H1 (cell line): ENCODE results near the gene CAMSAP1. TPM values are rescaled to one million over a fixed set of nuclear protein-coding genes. Genes with fewer than 3 reads are reported as not detected.

ENCODE experiments used
- ATF3 ChIP-seq: IDR thresholded peaks from 2 replicates; pipeline ENCODE4 v1.6.1; 2011; ENCODE audit warnings: low read depth, mild to moderate bottlenecking, low read length; ENCODE audit not compliant: insufficient read depth
- EGR1 ChIP-seq: IDR thresholded peaks from 2 replicates; pipeline ENCODE4 v1.6.1; 2011; ENCODE audit warnings: low read depth, low read length, borderline replicate concordance
- RNF2 ChIP-seq: fragments of 200-900, 300-1000 bp; sonication (generic); IDR thresholded peaks from 2 replicates; pipeline ENCODE4 v1.7.1; 2016; ENCODE audit warnings: borderline replicate concordance, low read depth, mild to moderate bottlenecking, antibody characterized with exemption, low read length; ENCODE audit not compliant: poor library complexity, severe bottlenecking; ENCODE audit errors: missing control alignments
- SAP30 ChIP-seq: fragments of 300-600 bp; sonication (generic); IDR thresholded peaks from 2 replicates; pipeline ENCODE4 v1.7.1; 2012; ENCODE audit warnings: low read length, moderate library complexity, mild to moderate bottlenecking, inconsistent platforms; ENCODE audit not compliant: insufficient read depth, insufficient replicate concordance
- TBP ChIP-seq: IDR thresholded peaks from 2 replicates; pipeline ENCODE4 v1.6.1; 2011; ENCODE audit warnings: low read depth, low read length, improper control_type of control experiment
- TCF12 ChIP-seq: IDR thresholded peaks from 2 replicates; pipeline ENCODE4 v1.6.1; 2011; ENCODE audit warnings: low read depth, mild to moderate bottlenecking, low read length
- ZNF274 ChIP-seq: IDR thresholded peaks from 2 replicates; pipeline ENCODE4 v1.7.0; 2012; ENCODE audit warnings: low read length, borderline replicate concordance; ENCODE audit errors: extremely low read depth
- polyA plus RNA-seq, 7 experiments: library from polyadenylated mRNA; depleted of rRNA in 3 of 7; stranded (reverse) in 5 of 7; unstranded in 2 of 7; fragments of >200 nt in 5 of 7; fragments of 200-250 nt in 2 of 7; gene quantifications; 1 replicate in 5 of 7; 2 replicates in 1 of 7; 4 replicates in 1 of 7; pipeline versions ENCODE4 v1.2.1 to v1.2.3, GENCODE V29; 2011 to 2013; ENCODE audit warnings: missing spikeins in 2 of 7, mixed read lengths in 2 of 7
- total RNA-seq: library from RNA; stranded (reverse); fragmentation: NEBNext Ultra II Directional; extraction: Animal tissue kit (Norgen Biotek cat#: 25700); gene quantifications from 2 replicates; pipeline ENCODE4 v1.2.1, GENCODE V29; 2021
- TF ChIP-seq, protein P1 (sequence below): fragments of 300-600 bp; sonication (generic); IDR thresholded peaks from 2 replicates; pipeline ENCODE4 v1.7.1; 2012; ENCODE audit warnings: low read length, moderate library complexity, mild to moderate bottlenecking, inconsistent platforms; ENCODE audit not compliant: insufficient replicate concordance
- TF ChIP-seq, protein P2 (sequence below): IDR thresholded peaks from 2 replicates; pipeline ENCODE4 v1.6.1; 2012; ENCODE audit warnings: inconsistent platforms

Gene CAMSAP1
- total and polyA plus RNA-seq, 2 of the 8 experiments (the other 6 are each of a cell fraction or from before 2014, with no cell fraction given), result 13.4 to 44.0 TPM

GRCh38 chr9:135810806-135811575 lies 96.4 kb downstream of the CAMSAP1 start (continued):
- TF ChIP-seq, protein P1, sequence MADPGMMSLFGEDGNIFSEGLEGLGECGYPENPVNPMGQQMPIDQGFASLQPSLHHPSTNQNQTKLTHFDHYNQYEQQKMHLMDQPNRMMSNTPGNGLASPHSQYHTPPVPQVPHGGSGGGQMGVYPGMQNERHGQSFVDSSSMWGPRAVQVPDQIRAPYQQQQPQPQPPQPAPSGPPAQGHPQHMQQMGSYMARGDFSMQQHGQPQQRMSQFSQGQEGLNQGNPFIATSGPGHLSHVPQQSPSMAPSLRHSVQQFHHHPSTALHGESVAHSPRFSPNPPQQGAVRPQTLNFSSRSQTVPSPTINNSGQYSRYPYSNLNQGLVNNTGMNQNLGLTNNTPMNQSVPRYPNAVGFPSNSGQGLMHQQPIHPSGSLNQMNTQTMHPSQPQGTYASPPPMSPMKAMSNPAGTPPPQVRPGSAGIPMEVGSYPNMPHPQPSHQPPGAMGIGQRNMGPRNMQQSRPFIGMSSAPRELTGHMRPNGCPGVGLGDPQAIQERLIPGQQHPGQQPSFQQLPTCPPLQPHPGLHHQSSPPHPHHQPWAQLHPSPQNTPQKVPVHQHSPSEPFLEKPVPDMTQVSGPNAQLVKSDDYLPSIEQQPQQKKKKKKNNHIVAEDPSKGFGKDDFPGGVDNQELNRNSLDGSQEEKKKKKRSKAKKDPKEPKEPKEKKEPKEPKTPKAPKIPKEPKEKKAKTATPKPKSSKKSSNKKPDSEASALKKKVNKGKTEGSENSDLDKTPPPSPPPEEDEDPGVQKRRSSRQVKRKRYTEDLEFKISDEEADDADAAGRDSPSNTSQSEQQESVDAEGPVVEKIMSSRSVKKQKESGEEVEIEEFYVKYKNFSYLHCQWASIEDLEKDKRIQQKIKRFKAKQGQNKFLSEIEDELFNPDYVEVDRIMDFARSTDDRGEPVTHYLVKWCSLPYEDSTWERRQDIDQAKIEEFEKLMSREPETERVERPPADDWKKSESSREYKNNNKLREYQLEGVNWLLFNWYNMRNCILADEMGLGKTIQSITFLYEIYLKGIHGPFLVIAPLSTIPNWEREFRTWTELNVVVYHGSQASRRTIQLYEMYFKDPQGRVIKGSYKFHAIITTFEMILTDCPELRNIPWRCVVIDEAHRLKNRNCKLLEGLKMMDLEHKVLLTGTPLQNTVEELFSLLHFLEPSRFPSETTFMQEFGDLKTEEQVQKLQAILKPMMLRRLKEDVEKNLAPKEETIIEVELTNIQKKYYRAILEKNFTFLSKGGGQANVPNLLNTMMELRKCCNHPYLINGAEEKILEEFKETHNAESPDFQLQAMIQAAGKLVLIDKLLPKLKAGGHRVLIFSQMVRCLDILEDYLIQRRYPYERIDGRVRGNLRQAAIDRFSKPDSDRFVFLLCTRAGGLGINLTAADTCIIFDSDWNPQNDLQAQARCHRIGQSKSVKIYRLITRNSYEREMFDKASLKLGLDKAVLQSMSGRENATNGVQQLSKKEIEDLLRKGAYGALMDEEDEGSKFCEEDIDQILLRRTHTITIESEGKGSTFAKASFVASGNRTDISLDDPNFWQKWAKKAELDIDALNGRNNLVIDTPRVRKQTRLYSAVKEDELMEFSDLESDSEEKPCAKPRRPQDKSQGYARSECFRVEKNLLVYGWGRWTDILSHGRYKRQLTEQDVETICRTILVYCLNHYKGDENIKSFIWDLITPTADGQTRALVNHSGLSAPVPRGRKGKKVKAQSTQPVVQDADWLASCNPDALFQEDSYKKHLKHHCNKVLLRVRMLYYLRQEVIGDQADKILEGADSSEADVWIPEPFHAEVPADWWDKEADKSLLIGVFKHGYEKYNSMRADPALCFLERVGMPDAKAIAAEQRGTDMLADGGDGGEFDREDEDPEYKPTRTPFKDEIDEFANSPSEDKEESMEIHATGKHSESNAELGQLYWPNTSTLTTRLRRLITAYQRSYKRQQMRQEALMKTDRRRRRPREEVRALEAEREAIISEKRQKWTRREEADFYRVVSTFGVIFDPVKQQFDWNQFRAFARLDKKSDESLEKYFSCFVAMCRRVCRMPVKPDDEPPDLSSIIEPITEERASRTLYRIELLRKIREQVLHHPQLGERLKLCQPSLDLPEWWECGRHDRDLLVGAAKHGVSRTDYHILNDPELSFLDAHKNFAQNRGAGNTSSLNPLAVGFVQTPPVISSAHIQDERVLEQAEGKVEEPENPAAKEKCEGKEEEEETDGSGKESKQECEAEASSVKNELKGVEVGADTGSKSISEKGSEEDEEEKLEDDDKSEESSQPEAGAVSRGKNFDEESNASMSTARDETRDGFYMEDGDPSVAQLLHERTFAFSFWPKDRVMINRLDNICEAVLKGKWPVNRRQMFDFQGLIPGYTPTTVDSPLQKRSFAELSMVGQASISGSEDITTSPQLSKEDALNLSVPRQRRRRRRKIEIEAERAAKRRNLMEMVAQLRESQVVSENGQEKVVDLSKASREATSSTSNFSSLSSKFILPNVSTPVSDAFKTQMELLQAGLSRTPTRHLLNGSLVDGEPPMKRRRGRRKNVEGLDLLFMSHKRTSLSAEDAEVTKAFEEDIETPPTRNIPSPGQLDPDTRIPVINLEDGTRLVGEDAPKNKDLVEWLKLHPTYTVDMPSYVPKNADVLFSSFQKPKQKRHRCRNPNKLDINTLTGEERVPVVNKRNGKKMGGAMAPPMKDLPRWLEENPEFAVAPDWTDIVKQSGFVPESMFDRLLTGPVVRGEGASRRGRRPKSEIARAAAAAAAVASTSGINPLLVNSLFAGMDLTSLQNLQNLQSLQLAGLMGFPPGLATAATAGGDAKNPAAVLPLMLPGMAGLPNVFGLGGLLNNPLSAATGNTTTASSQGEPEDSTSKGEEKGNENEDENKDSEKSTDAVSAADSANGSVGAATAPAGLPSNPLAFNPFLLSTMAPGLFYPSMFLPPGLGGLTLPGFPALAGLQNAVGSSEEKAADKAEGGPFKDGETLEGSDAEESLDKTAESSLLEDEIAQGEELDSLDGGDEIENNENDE, result no peak
- TF ChIP-seq ZNF274 (no peak), TBP (no peak), ATF3 (no peak), EGR1 (no peak), RNF2 (no peak), TCF12 (no peak), SAP30 (no peak)
- TF ChIP-seq, protein P2, sequence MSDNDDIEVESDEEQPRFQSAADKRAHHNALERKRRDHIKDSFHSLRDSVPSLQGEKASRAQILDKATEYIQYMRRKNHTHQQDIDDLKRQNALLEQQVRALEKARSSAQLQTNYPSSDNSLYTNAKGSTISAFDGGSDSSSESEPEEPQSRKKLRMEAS, result no peak
